ENCODE measurements around the gene SBNO1.

SBNO1 gene

DNA sequence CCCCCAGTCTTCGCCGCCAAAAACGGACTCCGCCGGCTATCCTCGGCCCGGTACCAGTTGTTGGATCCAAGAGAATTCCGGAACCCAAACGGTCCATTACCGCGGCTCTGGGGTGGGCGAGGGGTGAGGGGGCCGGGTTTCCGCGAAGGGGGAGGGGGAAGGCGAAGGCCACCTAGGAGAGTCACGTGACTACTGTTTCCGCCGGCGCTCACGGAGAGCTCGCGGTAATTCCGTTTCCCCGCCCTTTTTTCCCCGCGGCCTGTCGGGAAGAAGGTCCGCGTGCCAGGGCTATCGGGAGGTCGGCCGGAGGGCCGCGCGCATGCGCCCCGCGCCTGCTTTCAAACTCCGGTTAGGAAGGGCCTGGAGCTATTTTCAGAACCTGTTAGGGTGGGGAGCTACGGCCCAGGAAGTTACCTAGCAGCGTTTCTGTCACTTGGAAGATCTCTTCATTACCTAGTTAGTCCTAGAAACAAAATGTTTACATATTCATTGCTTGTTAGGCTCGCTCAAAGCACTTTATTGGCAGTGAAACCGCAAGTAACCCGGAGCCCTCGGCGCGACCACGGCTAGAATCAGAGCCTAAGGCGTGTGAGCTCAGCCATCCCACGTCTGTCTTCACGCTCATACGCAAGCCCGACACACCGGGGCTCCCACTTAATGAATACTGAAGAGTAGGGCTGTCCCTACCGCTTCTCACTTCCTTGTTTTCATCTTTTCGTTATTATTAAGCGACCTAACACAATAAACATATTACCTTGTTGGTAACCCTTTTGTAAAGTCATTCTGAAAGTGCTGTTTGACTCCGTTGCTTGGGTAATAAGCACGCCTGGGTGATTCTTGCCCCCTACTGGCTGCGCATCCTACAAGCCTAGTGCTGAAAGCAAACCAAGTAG, 624 bp upstream of the SBNO1 start:
- H3K36me3 ChIP-seq (ENCODE audit: insufficient read depth, low read length) = no peaks in the 10 kb centered on the region
- peak overlapping the region; percentile 66 for H3K9ac ChIP-seq (ENCODE audit: low read length)
- peak overlapping the region; percentile 99 for H3K27ac ChIP-seq (ENCODE audit: low read depth, low read length)
- no peaks in the 10 kb centered on the region for H3K9me3 ChIP-seq (ENCODE audit: low read length)
- no peaks in the 10 kb centered on the region for H3K4me1 ChIP-seq (ENCODE audit: insufficient read depth, low read length)
- H3K4me3 ChIP-seq (ENCODE audit: low read depth in 1 of 2, low read length in 2 of 2) = peak overlapping the region; percentile 87 to 92
- no peaks in the 10 kb centered on the region for H3K27me3 ChIP-seq (ENCODE audit: control insufficient read depth in 1 of 2, insufficient read depth in 2 of 2, low read length in 2 of 2)

DNA sequence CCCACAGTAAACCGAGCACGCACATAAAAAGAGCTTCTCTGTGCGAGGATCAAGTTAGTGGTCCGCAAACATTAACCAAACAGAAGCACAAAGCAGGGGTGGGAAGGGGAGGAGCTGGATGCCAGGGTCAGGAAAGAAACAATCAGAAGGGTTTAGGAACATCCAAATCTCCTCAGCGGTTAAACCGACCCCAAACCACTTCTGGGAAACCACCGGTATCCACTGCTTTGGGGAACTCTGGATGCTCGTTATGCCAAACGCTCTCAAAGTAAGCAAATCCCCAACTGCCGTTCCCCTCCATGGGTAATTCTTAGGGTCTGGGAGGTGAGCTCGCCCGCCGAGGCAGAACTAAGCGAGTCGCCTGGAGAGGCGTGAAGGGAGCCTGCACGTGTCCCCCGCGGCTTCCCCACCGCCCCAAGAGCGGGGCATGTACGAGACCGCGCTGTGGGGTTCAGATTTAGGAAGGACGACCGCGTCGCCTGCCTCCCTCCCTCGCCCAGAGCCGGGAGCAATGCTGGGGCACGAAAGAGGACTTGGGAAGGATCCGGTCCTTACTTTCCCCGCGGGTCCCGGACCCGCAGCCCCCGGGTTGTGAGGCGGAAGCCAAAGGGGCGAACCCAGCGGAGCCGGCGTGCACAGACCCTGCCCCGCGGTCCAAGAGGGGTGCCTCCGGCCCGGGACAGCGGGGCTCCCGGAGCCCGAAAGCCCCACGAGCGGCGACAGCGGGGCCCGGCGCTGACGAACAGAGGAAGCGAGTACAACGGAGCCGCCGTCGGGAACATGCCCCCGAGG, 711 bp downstream of the SBNO1 start:
- no peaks in the 10 kb centered on the region for H3K4me1 ChIP-seq (ENCODE audit: insufficient read depth, low read length)
- H3K9me3 ChIP-seq (ENCODE audit: low read length) = no peaks in the 10 kb centered on the region
- H3K4me3 ChIP-seq (ENCODE audit: low read depth in 1 of 2, low read length in 2 of 2) = peak overlapping the region; percentile 92 to 97
- peak overlapping the region; percentile 98 for H3K27ac ChIP-seq (ENCODE audit: low read depth, low read length)
- H3K27me3 ChIP-seq (ENCODE audit: control insufficient read depth in 1 of 2, insufficient read depth in 2 of 2, low read length in 2 of 2) = no peaks in the 10 kb centered on the region
- peak overlapping the region; percentile 57 for H3K9ac ChIP-seq (ENCODE audit: low read length)
- no peaks in the 10 kb centered on the region for H3K36me3 ChIP-seq (ENCODE audit: insufficient read depth, low read length)

DNA sequence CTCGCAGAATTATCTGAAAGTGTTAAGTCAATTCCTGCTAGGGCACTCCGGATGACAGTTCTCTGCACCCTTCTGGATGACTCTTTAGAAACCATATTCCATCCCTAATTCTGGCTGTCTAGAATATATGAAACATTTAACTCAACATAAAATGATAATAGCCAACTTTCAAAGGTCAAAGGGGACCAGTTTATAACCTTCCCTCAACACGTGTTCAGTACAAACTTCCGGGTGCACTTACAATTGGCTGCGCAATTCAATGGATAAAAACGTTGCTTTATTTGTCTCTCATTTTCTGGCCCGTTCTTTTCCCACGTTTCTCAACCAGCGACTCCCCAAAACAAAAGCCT, 1.3 kb downstream of the SBNO1 start:
- Histone ChIP-seq H3K36me3 (ENCODE audit: insufficient read depth, low read length) (no peaks in the 10 kb centered on the region), H3K9me3 (ENCODE audit: low read length) (no peaks in the 10 kb centered on the region), H3K9ac (ENCODE audit: low read length) (peak overlapping the region; percentile 57), H3K4me3 (ENCODE audit: low read depth in 1 of 2, low read length in 2 of 2) (peak overlapping the region; percentile 92 to 97), H3K27me3 (ENCODE audit: control insufficient read depth in 1 of 2, insufficient read depth in 2 of 2, low read length in 2 of 2) (no peaks in the 10 kb centered on the region), H3K27ac (ENCODE audit: low read depth, low read length) (peak overlapping the region; percentile 98), H3K4me1 (ENCODE audit: insufficient read depth, low read length) (no peaks in the 10 kb centered on the region)

DNA sequence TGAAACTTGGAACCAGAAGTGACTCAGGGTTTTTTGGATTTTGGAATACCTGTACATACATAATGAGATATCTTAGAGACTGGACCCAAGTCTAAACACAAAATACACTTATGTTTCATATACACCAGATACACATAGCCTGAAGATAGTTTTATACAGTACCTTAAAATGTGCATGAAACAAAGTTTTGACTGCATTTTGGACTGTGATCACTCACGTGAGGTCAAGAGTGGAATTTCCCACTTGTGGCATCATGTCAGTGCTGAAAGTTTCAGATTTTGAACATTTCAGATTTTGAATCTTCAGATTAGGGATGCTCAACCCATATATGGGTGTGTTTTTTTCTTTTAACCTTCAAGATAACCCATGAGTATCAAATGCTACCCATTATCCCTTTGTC, 6.6 kb downstream of the SBNO1 start:
- no peaks in the 10 kb centered on the region for H3K27me3 ChIP-seq (ENCODE audit: control insufficient read depth in 1 of 2, insufficient read depth in 2 of 2, low read length in 2 of 2)
- H3K4me3 ChIP-seq (ENCODE audit: low read depth in 1 of 2, low read length in 2 of 2) = no peak overlapping the region
- no peak overlapping the region for H3K9ac ChIP-seq (ENCODE audit: low read length)
- H3K36me3 ChIP-seq (ENCODE audit: insufficient read depth, low read length) = no peaks in the 10 kb centered on the region
- H3K9me3 ChIP-seq (ENCODE audit: low read length) = no peaks in the 10 kb centered on the region
- H3K4me1 ChIP-seq (ENCODE audit: insufficient read depth, low read length) = peaks cover 9% of the 10 kb centered on the region
- H3K27ac ChIP-seq (ENCODE audit: low read depth, low read length) = no peak overlapping the region

DNA sequence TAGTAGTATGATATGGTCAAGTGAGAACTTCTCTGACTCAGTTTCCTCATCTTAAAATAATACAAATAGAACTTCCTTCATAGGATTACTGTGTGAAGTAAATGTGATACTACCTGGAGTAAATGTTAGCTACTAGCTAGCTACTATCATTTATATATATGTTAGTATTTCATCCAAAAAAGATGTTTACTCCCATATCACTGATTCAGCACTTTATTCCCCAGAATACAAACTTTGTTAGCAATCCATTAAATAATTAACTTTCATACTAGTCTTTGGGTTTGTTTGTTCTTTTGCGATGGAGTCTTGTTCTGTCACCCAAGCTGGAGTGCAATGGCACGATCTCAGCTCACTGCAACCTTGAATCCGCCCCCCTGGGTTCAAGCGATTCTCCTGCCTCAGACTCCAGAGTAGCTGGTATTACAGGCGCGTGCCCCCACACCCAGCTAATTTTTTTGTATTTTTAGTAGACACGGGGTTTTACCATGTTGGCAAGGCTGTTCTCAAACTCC, 8.4 kb downstream of the SBNO1 start:
- H3K27me3 ChIP-seq (ENCODE audit: control insufficient read depth in 1 of 2, insufficient read depth in 2 of 2, low read length in 2 of 2) = no peaks in the 10 kb centered on the region
- no peaks in the 10 kb centered on the region for H3K36me3 ChIP-seq (ENCODE audit: insufficient read depth, low read length)

DNA sequence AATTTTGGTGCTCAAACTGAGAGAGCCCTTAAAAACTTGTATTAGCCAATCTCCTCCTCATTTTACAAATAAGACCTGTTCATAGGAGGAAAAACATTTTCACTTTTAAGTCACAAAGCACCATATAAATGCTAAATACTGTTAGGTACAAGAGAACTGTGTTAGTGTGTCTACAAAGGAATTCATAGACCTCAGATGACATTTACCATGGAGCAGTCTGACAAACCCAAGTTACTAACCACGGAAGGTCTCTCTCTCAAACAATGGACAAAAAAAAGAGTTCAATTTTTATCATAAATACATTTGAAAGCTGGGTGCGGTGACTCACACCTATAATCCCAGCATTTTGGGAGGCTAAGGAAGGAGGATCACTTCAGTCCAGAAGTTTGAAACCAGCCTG, 10.0 kb downstream of the SBNO1 start:
- Histone ChIP-seq H3K36me3 (ENCODE audit: insufficient read depth, low read length) (no peaks in the 10 kb centered on the region), H3K27ac (ENCODE audit: low read depth, low read length) (no peak overlapping the region), H3K9me3 (ENCODE audit: low read length) (no peaks in the 10 kb centered on the region), H3K4me3 (ENCODE audit: low read depth in 1 of 2, low read length in 2 of 2) (no peak overlapping the region), H3K27me3 (ENCODE audit: control insufficient read depth in 1 of 2, insufficient read depth in 2 of 2, low read length in 2 of 2) (no peaks in the 10 kb centered on the region), H3K9ac (ENCODE audit: low read length) (no peak overlapping the region), H3K4me1 (ENCODE audit: insufficient read depth, low read length) (peaks cover 9% of the 10 kb centered on the region)

More for the DNA sequence above, 8.4 kb downstream of the SBNO1 start:
- H3K4me1 ChIP-seq (ENCODE audit: insufficient read depth, low read length) = peaks cover 9% of the 10 kb centered on the region
- no peak overlapping the region for H3K9ac ChIP-seq (ENCODE audit: low read length)
- no peaks in the 10 kb centered on the region for H3K9me3 ChIP-seq (ENCODE audit: low read length)
- H3K4me3 ChIP-seq (ENCODE audit: low read depth in 1 of 2, low read length in 2 of 2) = no peak overlapping the region
- no peak overlapping the region for H3K27ac ChIP-seq (ENCODE audit: low read depth, low read length)

DNA sequence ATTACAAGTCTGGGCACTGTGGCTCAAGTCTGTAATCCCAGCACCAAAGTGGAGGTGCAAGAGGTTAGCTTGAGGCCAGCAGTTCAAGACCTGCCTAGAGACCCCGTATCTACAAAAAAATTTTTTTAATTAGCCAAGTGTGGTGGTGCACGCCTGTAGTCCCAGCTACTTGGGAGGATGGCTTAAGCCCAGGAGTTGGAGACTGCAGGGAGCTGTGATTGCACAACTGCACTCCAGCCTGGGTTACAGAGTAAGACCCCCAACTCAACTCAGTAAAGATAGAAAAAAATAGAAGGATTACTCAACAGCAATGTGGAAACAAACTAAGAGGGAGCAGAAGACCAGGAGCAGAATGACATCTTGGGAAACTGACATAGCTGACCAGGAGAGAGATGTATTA, 13.3 kb downstream of the SBNO1 start:
- no peaks in the 10 kb centered on the region for H3K9me3 ChIP-seq (ENCODE audit: low read length)
- no peaks in the 10 kb centered on the region for H3K36me3 ChIP-seq (ENCODE audit: insufficient read depth, low read length)
- H3K9ac ChIP-seq (ENCODE audit: low read length) = no peak overlapping the region
- H3K27me3 ChIP-seq (ENCODE audit: control insufficient read depth in 1 of 2, insufficient read depth in 2 of 2, low read length in 2 of 2) = no peaks in the 10 kb centered on the region
- H3K27ac ChIP-seq (ENCODE audit: low read depth, low read length) = no peak overlapping the region
- no peak overlapping the region for H3K4me3 ChIP-seq (ENCODE audit: low read depth in 1 of 2, low read length in 2 of 2)
- peaks cover 9% of the 10 kb centered on the region for H3K4me1 ChIP-seq (ENCODE audit: insufficient read depth, low read length)

DNA sequence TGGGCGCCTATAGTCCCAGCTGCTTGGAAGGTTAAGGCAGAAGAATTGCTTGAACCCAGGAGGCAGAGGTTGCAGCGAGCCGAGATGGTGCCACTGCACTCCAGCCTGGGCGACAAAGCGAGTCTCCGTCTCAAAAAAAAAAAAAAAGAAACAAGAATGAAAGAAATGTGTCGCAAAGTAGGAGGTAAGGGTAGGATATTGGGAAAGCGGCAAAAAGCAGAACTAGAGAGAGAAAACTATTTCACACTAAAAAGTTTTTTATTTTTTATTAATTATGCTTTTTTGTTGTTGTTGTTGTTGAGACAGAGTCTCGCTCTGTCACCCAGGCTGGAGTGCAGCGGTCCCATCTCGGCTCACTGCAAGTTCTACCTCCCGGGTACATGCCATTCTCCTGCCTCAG, 17.7 kb downstream of the SBNO1 start:
- no peak overlapping the region for H3K27ac ChIP-seq (ENCODE audit: low read depth, low read length)
- no peak overlapping the region for H3K4me3 ChIP-seq (ENCODE audit: low read depth in 1 of 2, low read length in 2 of 2)
- no peaks in the 10 kb centered on the region for H3K9me3 ChIP-seq (ENCODE audit: low read length)
- no peaks in the 10 kb centered on the region for H3K4me1 ChIP-seq (ENCODE audit: insufficient read depth, low read length)
- H3K36me3 ChIP-seq (ENCODE audit: insufficient read depth, low read length) = peaks cover 23% of the 10 kb centered on the region
- H3K27me3 ChIP-seq (ENCODE audit: control insufficient read depth in 1 of 2, insufficient read depth in 2 of 2, low read length in 2 of 2) = no peaks in the 10 kb centered on the region
- no peak overlapping the region for H3K9ac ChIP-seq (ENCODE audit: low read length)

DNA sequence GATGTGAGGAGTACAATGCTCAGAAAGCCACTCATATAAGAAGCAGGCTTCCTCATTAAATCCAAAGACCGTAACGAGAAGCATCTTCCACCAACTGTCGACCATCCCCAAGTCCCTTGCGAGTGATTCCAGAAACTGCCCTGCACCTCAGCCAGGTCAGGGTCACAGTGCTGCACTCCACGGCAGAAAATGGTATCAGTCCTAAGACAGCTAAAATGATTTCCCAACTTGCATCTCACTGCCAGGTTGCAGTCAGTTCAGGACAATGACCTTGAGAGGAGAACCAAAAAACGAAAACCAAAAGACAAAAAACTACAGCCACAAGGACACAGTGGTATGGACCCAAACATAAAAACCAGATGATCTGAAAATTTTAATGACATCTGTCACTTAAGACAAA, 20.6 kb downstream of the SBNO1 start:
- no peaks in the 10 kb centered on the region for H3K4me1 ChIP-seq (ENCODE audit: insufficient read depth, low read length)
- no peaks in the 10 kb centered on the region for H3K9me3 ChIP-seq (ENCODE audit: low read length)
- no peaks in the 10 kb centered on the region for H3K27me3 ChIP-seq (ENCODE audit: control insufficient read depth in 1 of 2, insufficient read depth in 2 of 2, low read length in 2 of 2)
- no peak overlapping the region for H3K4me3 ChIP-seq (ENCODE audit: low read depth in 1 of 2, low read length in 2 of 2)
- no peak overlapping the region for H3K27ac ChIP-seq (ENCODE audit: low read depth, low read length)
- no peak overlapping the region for H3K9ac ChIP-seq (ENCODE audit: low read length)
- H3K36me3 ChIP-seq (ENCODE audit: insufficient read depth, low read length) = peaks cover 32% of the 10 kb centered on the region

DNA sequence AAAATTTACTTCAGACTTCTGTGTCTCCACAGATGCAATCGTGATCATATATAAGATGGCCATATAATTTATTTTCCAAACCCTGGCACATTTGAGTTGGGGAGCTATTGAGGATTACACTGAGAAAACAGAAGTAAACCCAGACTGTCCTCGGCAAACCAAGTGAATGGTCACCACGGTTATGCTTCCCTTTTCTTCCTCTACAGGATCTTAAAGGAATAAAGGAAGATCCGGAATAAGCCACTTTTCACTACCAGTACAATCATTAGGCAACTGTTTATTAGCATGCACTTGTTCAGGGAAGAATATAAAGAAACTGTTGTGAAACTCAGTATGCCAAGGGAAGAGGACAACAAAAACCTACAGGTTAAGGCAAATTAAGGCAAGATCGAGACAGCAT, 27.6 kb downstream of the SBNO1 start:
- no peaks in the 10 kb centered on the region for H3K9me3 ChIP-seq (ENCODE audit: low read length)
- H3K27ac ChIP-seq (ENCODE audit: low read depth, low read length) = no peak overlapping the region
- no peaks in the 10 kb centered on the region for H3K27me3 ChIP-seq (ENCODE audit: control insufficient read depth in 1 of 2, insufficient read depth in 2 of 2, low read length in 2 of 2)
- H3K9ac ChIP-seq (ENCODE audit: low read length) = no peak overlapping the region
- H3K4me3 ChIP-seq (ENCODE audit: low read depth in 1 of 2, low read length in 2 of 2) = no peak overlapping the region
- H3K36me3 ChIP-seq (ENCODE audit: insufficient read depth, low read length) = peaks cover 42% of the 10 kb centered on the region
- no peaks in the 10 kb centered on the region for H3K4me1 ChIP-seq (ENCODE audit: insufficient read depth, low read length)

DNA sequence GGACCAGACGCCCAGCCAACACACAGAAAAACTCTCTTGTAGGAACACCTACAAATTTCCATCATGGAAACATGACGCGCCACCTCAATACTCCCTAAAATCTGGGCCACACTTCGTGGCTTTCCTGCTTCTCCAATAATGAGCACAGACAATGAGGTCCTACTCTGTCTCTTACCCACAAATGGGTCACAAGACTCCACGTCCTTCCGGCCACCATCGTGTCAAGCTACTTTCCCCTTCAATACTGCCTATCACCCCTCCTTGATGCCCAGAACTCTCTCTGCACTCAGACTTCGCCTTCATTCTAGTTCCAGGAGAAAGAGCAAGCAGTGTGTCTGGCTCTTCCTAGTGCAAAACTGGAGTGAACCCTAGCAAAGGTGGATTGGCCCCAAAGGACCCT, 28.1 kb downstream of the SBNO1 start:
- no peaks in the 10 kb centered on the region for H3K27me3 ChIP-seq (ENCODE audit: control insufficient read depth in 1 of 2, insufficient read depth in 2 of 2, low read length in 2 of 2)
- no peak overlapping the region for H3K4me3 ChIP-seq (ENCODE audit: low read depth in 1 of 2, low read length in 2 of 2)
- no peaks in the 10 kb centered on the region for H3K9me3 ChIP-seq (ENCODE audit: low read length)
- H3K27ac ChIP-seq (ENCODE audit: low read depth, low read length) = no peak overlapping the region
- H3K4me1 ChIP-seq (ENCODE audit: insufficient read depth, low read length) = no peaks in the 10 kb centered on the region
- no peak overlapping the region for H3K9ac ChIP-seq (ENCODE audit: low read length)
- H3K36me3 ChIP-seq (ENCODE audit: insufficient read depth, low read length) = peaks cover 42% of the 10 kb centered on the region

All from muscle layer of colon (tissue), 2 donors.